Ovary (tissue), 9 donors: Measurements from ENCODE around the gene LIPJ. TPM values are rescaled to one million over a fixed set of nuclear protein-coding genes. Genes with fewer than 3 reads are reported as not detected.

Experiments used
- DNase-seq, 5 donors: peaks; one replicate each; pipeline ENCODE4 v3.0.0-alpha.2; 2019 to 2020
- H3K27ac ChIP-seq, 2 donors: fragments of 200-600 bp; one replicate each; pipeline versions ENCODE4 v1.5.1 to v1.8.0; 2019 to 2022
- H3K27me3 ChIP-seq: fragments of 200-600 bp; one replicate; pipeline ENCODE4 v1.8.0; 2022
- H3K36me3 ChIP-seq: fragments of 200-600 bp; sonication (generic); one replicate; pipeline ENCODE4 v1.5.1; 2019
- H3K4me1 ChIP-seq: one replicate; pipeline ENCODE4 v1.8.1; 2013; ENCODE audit warnings: mild to moderate bottlenecking, moderate library complexity; ENCODE audit not compliant: insufficient read depth
- H3K4me3 ChIP-seq: fragments of 200-600 bp; sonication (generic); one replicate; pipeline ENCODE4 v1.5.1; 2017
- H3K9me3 ChIP-seq, 2 donors: fragments of 200-600 bp in 1 of 2; sonication (generic) in 1 of 2; one replicate each; pipeline versions ENCODE4 v1.5.1 to v1.8.1; 2013 to 2019; ENCODE audit warnings: mild to moderate bottlenecking in 1 of 2, moderate library complexity in 1 of 2
- CTCF ChIP-seq, 3 donors: fragments of 450-650 bp in 2 of 3; fragments of 200-600 bp in 1 of 3; IDR thresholded peaks; one replicate each; pipeline versions ENCODE4 v1.5.1 to v1.8.0; 2016 to 2022; ENCODE audit warnings: antibody characterized with exemption in 3 of 3, mild to moderate bottlenecking in 1 of 3
- EP300 ChIP-seq: sonication (generic); formaldehyde crosslinking; IDR thresholded peaks from one replicate; pipeline ENCODE4 v1.6.1; 2017; ENCODE audit warnings: antibody characterized with exemption
- POLR2A ChIP-seq: fragments of 450-650 bp; IDR thresholded peaks from one replicate; pipeline ENCODE4 v1.6.1; 2017; ENCODE audit warnings: antibody characterized with exemption, mild to moderate bottlenecking, moderate library complexity
- WGBS, 3 donors: extraction: QIAGEN DNeasy Blood & Tissue Kit in 1 of 3; methylation state at CpG; one replicate each; pipeline versions ENCODE4 v1.1.5 to v1.1.7; 2013 to 2017; 5-methylcytosine and 5-hydroxymethylcytosine counted together
- intact Hi-C, 4 donors: fragments of 100-400 bp; cut with DNase I; formaldehyde crosslinking; loops; one replicate each; pipeline versions ENCODE4 v1.11.0 to v1.15.1; 2022 to 2023
- polyA plus RNA-seq, 2 donors: library from polyadenylated mRNA; stranded (reverse); fragments of 200-250 nt in 1 of 2; fragments of 350-450 nt in 1 of 2; fragmentation: Illumina TruSeq in 1 of 2; extraction: RNeasy Lipid Tissue Mini Kit (QIAGEN cat#74804) in 1 of 2; gene quantifications; one replicate each; pipeline ENCODE4 v1.2.3, GENCODE V29; 2013 to 2014
- total RNA-seq, 7 donors: library from RNA; depleted of rRNA in 2 of 7; stranded (reverse); fragments of >200 nt in 2 of 7; fragmentation: NEBNext Ultra II Directional in 3 of 7; extraction: Animal tissue kit (Norgen Biotek cat#: 25700) in 3 of 7; gene quantifications; one replicate each; pipeline versions ENCODE4 v1.1.0 to v1.2.4, GENCODE V29; 2016 to 2023
- donor health status: DM: no; HTN: no; CAD: no; lungs with moderate emphysema.
- donor health status: DM: no; HTN: no; CAD: no.
- donor health status: Bipolar disorder and iron deficiency.
- donor health status: DM: yes; HTN: yes; CAD: no.
- donor health status: DM: no; HTN: no; CAD: no.
- donor health status: DM: yes; HTN: yes; CAD: no.

LIPJ gene
- total and polyA plus RNA-seq, 9 donors: 0.08 to 0.25 (median 0.20) TPM; not detected in 2

- no peaks in the 10 kb centered on the region for H3K36me3 ChIP-seq
- H3K4me1 ChIP-seq: no peaks in the 10 kb centered on the region
- H3K4me3 ChIP-seq: no peak overlapping the region
- no peaks in the 10 kb centered on the region for H3K9me3 ChIP-seq
- intact Hi-C loops: no loop called here
- no peaks in the 10 kb centered on the region for H3K27me3 ChIP-seq
- TF ChIP-seq EP300 (no peak), CTCF (IDR thresholded peaks at IDR 0.05) (no peak), POLR2A (no peak)
- 58 to 73% (median 63%) methylated on average over 2 of the region's 2 CpGs for WGBS, 3 donors
- no peak overlapping the region for H3K27ac ChIP-seq
- no peak for DNase-seq
Observed at GRCh38 chr10:88608780-88609179, 22.2 kb downstream of the LIPJ start.

- peak in 1 of 5 donors; percentile 14 for DNase-seq
- Histone ChIP-seq H3K27ac (no peak overlapping the region), H3K4me1 (no peaks in the 10 kb centered on the region), H3K9me3 (no peaks in the 10 kb centered on the region), H3K4me3 (no peak overlapping the region), H3K27me3 (no peaks in the 10 kb centered on the region), H3K36me3 (no peaks in the 10 kb centered on the region)
- no peak for TF ChIP-seq CTCF (IDR thresholded peaks at IDR 0.05)
- no peak for TF ChIP-seq EP300
- TF ChIP-seq POLR2A: no peak
- intact Hi-C loops: no loop called here
- 91 to 94% (median 91%) methylated on average over 18 of the region's 18 CpGs for WGBS, 3 donors
Observed at GRCh38 chr10:88616250-88616977, 29.9 kb downstream of the LIPJ start.

- no peak overlapping the region for H3K27ac ChIP-seq
- H3K36me3 ChIP-seq: no peaks in the 10 kb centered on the region
- WGBS, 3 donors: 88 to 91% (median 90%) methylated on average over 1 of the region's 1 CpG
- H3K4me3 ChIP-seq: no peak overlapping the region
- DNase-seq: no peak
- no peaks in the 10 kb centered on the region for H3K4me1 ChIP-seq
- no peak for TF ChIP-seq CTCF (IDR thresholded peaks at IDR 0.05)
- TF ChIP-seq EP300: no peak
- no peak for TF ChIP-seq POLR2A
- intact Hi-C loops: no loop called here
- no peaks in the 10 kb centered on the region for H3K9me3 ChIP-seq
- no peaks in the 10 kb centered on the region for H3K27me3 ChIP-seq
Observed at GRCh38 chr10:88617772-88618300, 31.3 kb downstream of the LIPJ start.

GRCh38 chr10:88618496-88618895 is 31.9 kb downstream of the LIPJ start:
- no peaks in the 10 kb centered on the region for H3K4me1 ChIP-seq
- no peaks in the 10 kb centered on the region for H3K27me3 ChIP-seq
- DNase-seq: no peak
- H3K27ac ChIP-seq: no peak overlapping the region
- H3K4me3 ChIP-seq: no peak overlapping the region
- H3K36me3 ChIP-seq: no peaks in the 10 kb centered on the region
- no peaks in the 10 kb centered on the region for H3K9me3 ChIP-seq
- intact Hi-C loops: no loop called here
- 72 to 79% (median 79%) methylated on average over 1 of the region's 1 CpG for WGBS, 3 donors
- TF ChIP-seq EP300 (no peak), POLR2A (no peak), CTCF (IDR thresholded peaks at IDR 0.05) (no peak)
